Measurements from ENCODE around the gene MED29. TPM values are rescaled to one million over a fixed set of nuclear protein-coding genes. Genes with fewer than 3 reads are reported as not detected.
A peak's percentile ranks its signal among the peaks of the same experiment; 100 is the strongest.

MED29 gene
- total RNA-seq, 4 donors from 2014 or later: 32.9 to 52.5 (median 37.6) TPM

DNA sequence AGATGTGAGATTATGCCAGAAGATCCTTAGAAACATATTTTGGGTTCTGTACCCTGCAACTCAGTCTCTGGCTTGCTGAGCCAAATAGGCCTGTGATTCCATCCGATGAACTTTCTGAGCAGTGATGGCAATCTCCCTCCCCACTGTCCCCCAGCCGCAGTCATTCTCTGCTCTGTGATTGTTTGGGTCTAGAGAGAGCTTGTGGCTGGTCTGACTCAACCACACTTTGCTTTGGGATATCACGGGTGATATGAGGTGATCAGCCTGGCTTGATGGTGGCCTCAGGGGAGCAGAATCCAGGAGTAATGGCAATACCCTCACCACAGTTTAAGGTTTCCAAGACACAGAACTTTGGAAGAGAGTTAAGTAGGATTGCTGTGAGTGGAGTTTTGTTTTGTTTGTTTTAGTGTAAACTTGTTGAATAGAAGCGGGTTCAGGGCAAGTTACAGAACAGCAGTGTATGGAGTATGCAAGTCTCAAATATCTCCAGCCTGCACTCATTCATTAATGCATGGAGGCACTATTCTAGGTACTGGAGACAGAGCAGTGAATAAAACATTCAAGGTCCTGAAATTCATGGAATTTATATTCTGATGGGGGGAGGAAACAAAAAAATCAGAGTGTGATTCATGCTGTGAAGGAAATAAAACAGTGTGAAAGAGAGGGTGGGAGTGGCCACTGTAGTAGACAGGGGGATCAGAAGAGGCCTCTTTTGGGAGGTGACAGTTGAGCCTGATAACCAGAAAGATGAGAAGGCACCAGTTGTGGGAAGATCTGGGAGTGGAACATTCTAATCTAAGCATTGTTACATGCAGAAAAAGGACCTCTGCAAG, 43.6 kb upstream of the MED29 start:
- Histone ChIP-seq H3K9me3 (no peaks in the 10 kb centered on the region), H3K36me3 (peaks cover 0 to 40% (median 9%) of the 10 kb centered on the region in 3 donors), H3K4me1 (peaks cover 0 to 98% (median 42%) of the 10 kb centered on the region in 4 donors), H3K4me3 (no peak overlapping the region), H3K27ac (peak overlapping the region in 3 of 4 donors; percentile 23 to 66 (median 29)), H3K27me3 (no peaks in the 10 kb centered on the region)
- WGBS, 2 donors: 72 to 81% methylated on average over 4 of the region's 4 CpGs
- no peak for TF ChIP-seq EP300 (IDR thresholded peaks at IDR 0.05)
- TF ChIP-seq, protein P1, sequence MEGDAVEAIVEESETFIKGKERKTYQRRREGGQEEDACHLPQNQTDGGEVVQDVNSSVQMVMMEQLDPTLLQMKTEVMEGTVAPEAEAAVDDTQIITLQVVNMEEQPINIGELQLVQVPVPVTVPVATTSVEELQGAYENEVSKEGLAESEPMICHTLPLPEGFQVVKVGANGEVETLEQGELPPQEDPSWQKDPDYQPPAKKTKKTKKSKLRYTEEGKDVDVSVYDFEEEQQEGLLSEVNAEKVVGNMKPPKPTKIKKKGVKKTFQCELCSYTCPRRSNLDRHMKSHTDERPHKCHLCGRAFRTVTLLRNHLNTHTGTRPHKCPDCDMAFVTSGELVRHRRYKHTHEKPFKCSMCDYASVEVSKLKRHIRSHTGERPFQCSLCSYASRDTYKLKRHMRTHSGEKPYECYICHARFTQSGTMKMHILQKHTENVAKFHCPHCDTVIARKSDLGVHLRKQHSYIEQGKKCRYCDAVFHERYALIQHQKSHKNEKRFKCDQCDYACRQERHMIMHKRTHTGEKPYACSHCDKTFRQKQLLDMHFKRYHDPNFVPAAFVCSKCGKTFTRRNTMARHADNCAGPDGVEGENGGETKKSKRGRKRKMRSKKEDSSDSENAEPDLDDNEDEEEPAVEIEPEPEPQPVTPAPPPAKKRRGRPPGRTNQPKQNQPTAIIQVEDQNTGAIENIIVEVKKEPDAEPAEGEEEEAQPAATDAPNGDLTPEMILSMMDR (IDR thresholded peaks at IDR 0.05): no peak
- no peak for TF ChIP-seq POLR2A (IDR thresholded peaks at IDR 0.05)
- DNase-seq (ENCODE audit: low spot score in 2 of 2): no peak

GRCh38 chr19:39349326-39349725, 41.9 kb upstream of the MED29 start:
- Histone ChIP-seq H3K27me3 (no peaks in the 10 kb centered on the region), H3K4me1 (peaks cover 0 to 97% (median 35%) of the 10 kb centered on the region in 4 donors), H3K27ac (peak overlapping the region in 3 of 4 donors; percentile 20 to 66 (median 23)), H3K9me3 (no peaks in the 10 kb centered on the region), H3K4me3 (no peak overlapping the region), H3K36me3 (peaks cover 0 to 58% (median 9%) of the 10 kb centered on the region in 3 donors)
- 55 to 59% methylated on average over 4 of the region's 4 CpGs for WGBS, 2 donors
- no peak for DNase-seq (ENCODE audit: low spot score in 2 of 2)
- TF ChIP-seq, protein P1 (IDR thresholded peaks at IDR 0.05): no peak
- TF ChIP-seq EP300 (IDR thresholded peaks at IDR 0.05) (no peak), POLR2A (IDR thresholded peaks at IDR 0.05) (no peak)

- TF ChIP-seq, protein P1 (IDR thresholded peaks at IDR 0.05): no peak
- no peak for TF ChIP-seq POLR2A (IDR thresholded peaks at IDR 0.05)
- no peak for DNase-seq (ENCODE audit: low spot score in 2 of 2)
- peaks cover 0 to 66% (median 10%) of the 10 kb centered on the region in 3 donors for H3K36me3 ChIP-seq
- H3K27me3 ChIP-seq: no peaks in the 10 kb centered on the region
- 92 to 96% methylated on average over 3 of the region's 3 CpGs for WGBS, 2 donors
- peaks cover 0 to 96% (median 32%) of the 10 kb centered on the region in 4 donors for H3K4me1 ChIP-seq
- H3K9me3 ChIP-seq: no peaks in the 10 kb centered on the region
- H3K27ac ChIP-seq: peak overlapping the region in 2 of 4 donors; percentile 17 to 74
- no peak overlapping the region for H3K4me3 ChIP-seq
Measured at GRCh38 chr19:39350156-39350555, 41.0 kb upstream of the MED29 start.

DNA sequence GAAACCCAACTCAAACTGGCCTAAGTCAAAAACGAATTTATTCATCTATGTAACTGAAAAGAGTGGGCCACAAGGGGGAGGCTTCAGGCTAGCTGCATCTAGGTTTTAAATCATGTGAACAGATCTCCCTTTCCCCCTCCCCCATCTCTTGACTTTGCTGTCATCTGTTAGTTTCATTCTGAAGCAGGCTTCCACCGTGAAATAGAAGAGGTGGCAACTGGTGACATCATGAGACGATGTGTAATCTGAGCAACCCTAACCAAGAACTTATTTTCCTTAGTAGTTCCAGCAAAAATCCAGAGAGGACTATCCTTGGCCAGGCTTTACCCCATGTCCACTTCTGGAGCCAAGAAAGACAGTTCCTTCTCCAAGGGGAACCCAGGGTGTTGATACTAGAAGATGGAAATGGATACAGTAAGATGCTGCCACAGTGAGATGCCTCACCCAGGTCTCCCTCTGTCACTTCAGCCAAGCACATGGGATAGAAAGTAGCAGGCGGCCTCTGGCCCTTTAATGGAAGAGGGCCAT, 39.6 kb upstream of the MED29 start:
- Histone ChIP-seq H3K9me3 (no peaks in the 10 kb centered on the region), H3K36me3 (peaks cover 0 to 72% (median 13%) of the 10 kb centered on the region in 3 donors), H3K4me3 (no peak overlapping the region), H3K27ac (peak overlapping the region in 2 of 4 donors; percentile 56 to 74), H3K27me3 (no peaks in the 10 kb centered on the region), H3K4me1 (peaks cover 0 to 85% (median 21%) of the 10 kb centered on the region in 4 donors)
- DNase-seq (ENCODE audit: low spot score in 2 of 2): no peak
- WGBS, 2 donors: 54 to 59% methylated on average over 4 of the region's 4 CpGs
- TF ChIP-seq, protein P1 (IDR thresholded peaks at IDR 0.05): no peak
- peak in 1 of 2 donors; percentile 11 for TF ChIP-seq EP300 (IDR thresholded peaks at IDR 0.05)

Measured in tibial nerve (tissue), 4 donors.